T-helper 22 cell (primary cell): ENCODE measurements around the gene CFLAR.
"Not testable (repeated sequence)": the region's sequence is repeated elsewhere in the genome, so short reads cannot be mapped to it uniquely, and the experiment has no call there.

Experiments used
- DNase-seq: peaks from one replicate; pipeline ENCODE4 v3.0.0-alpha.2; 2020; ENCODE audit warnings: low read depth

The CFLAR gene

DNA sequence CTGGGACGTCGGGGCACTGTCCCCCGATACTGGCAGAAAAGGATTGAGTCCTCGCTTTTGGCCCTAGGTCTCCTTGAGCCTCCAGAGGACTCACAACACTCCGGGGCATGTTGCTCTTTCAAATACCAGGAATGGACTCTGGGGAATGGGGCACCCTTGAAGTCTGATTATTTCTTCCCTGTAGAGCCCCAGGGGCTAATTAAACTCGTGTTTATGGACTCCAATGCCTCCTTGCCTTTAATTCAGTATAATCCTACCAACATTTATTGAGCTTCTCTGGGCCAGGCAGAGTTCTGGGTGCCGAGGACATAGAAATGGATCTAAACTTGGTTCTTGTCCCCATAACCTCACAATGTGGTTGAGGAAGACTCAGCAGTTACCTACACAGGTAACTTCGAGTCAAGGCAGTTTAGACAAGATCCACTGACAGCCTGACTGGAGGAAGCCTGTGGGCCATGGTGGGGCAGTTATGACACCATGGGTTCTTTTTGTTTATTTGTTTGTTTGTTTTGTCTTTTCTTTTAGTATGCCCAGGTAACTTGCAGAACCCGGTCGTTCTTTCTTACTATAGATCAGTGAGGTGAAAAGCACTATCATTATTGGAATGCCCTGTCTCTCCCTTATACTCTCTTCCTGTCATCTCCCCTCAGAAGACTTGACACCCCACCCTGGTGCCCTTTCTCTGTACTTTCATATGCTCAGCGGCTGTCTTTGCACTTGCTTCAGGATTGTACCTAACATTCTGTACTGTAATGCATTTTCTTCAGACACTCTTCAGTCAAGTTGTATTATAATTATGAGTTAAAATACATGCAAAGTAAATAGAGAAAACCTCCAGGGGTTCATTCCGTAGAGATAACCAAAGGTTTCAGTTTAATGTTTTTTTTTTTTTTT is 3.2 kb downstream of the CFLAR start:
- no peak for DNase-seq

DNA sequence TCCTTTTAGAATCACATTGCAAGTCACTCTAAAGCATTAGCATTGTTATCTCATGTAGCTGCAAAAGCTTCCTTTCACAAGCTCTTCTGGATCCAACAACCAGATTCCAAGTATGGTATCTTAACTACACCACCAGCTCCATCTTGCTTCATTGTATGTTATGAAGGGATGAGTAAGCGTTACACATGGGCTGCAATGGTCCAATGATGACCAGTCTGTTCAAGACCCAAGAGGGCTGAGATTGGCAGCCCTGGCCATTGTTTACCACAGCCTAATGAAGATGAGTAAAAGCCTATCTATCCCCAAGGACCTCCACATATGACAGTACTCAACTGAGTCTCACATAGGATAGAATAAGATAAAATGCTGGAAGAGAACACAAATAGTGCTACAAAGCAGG is 6.3 kb downstream of the CFLAR start:
- DNase-seq: no peak

GRCh38 chr2:201126308-201127151 is 10.6 kb downstream of the CFLAR start:
- DNase-seq: no peak

DNA sequence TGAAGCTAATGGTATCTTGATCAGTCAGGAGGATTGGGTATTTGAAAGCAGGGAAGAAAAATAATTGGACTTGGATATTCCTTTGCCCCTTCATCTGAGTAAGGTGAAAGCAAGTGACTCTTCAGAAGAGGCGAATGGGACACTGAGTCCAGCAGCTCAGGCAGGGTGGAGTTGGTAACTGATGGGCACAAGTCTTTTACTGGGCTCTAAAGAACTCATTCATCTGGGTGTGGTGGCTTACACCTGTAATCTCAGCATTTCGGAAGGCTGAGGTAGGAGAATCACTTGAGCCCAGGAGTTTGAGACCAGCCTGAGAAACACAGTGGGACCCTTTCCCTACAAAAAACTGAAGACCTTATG is 11.2 kb downstream of the CFLAR start:
- DNase-seq: no peak

GRCh38 chr2:201127570-201127969 is 11.6 kb downstream of the CFLAR start:
- no peak for DNase-seq

DNA sequence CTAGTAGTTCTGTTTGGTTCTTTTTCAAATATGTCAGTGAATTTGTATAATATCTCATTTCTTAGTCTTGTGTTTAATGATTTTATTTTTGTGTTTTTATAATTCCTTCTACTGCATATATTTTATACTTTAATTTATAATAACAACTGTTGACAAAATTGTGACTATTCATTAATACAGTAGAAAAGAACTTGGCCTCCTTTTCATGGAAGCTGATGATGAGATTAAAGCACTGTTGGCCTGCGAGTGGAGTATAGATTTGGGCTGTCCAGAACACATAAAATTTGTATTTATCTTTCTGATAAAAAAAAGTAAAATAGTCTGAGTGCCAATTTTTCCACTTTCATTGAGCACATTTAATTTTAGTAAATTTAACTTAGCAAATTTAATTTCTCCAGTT is 12.1 kb downstream of the CFLAR start:
- DNase-seq: no peak

- DNase-seq: no peak
These were observed 13.1 kb downstream of the CFLAR start for GRCh38 chr2:201128933-201129505.

DNA sequence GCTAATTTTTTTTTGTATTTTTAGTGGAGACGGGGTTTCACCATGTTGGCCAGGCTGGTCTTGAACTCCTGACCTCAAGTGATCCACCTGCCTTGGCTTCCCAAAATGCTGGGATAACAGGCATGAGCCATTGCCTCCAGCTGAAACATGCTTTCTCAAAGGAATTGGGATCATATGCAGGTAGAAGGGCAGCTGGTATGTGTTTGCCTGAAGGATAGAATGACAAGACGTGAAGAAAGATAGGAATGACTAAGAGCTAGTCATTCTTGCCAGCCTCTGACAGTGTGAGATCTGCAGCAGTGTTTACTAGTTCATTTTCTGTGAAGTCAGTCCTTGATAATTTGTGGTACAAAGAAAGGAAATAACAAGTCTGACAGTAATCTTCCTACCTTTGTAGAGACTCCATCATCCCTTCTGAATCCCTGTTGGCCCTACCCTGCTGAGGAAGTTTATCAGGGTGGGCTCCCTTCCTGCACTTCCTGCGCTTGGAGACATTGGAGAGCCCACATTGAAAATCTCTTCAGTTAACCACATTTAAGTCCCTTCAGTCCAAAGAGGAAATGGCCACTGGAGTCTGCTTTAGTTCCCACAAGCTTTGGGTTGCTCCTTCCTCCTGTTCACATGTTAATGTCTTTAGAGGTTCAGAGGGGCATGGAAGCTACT is 14.7 kb downstream of the CFLAR start:
- peak; percentile 40 for DNase-seq

DNA sequence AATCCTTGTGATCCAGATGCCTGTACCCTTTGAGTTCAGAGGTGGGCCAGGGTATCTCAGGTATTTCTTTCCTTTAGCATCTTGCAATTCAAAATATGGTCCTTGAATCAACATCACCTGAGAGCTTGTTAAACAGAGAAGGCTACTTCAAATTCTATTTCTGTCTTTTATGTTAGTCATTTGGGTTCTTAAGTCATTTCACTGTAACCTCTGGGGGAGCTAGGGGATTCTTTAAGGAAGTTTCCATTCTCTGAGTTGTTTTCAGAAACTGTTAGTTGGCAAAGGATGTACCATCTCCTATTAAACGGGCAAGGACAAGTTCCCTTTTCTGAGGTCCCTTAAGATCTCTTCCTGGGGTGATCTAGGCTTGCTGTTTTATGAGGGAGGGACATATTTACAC is 16.6 kb downstream of the CFLAR start:
- DNase-seq: no peak

- DNase-seq: no peak
These were observed 19.4 kb downstream of the CFLAR start for GRCh38 chr2:201135386-201135785.

DNA sequence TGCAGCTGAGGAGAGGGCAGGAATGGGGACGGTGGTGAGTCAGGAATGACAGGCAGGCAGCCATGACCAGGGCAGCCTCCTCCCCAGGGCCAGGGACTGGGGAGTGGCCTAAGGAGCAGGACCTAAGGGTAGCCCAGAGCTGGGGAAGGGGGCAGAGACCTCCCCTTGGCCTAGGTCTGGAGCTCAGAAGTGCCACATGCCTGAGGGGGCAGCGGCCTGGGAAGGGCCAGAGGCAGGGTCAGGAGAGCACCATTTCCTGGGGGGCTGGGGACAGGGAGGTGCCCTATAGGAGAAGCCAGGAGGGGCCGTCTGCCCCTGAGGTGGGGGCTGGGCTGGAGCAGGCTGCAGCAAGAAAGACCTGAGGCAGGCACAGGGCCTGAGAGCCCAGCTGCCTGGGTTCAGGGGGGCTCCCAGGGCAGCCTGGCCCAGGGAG is 20.9 kb downstream of the CFLAR start:
- no peak for DNase-seq

- no peak for DNase-seq
These were observed 21.8 kb downstream of the CFLAR start for GRCh38 chr2:201137505-201138400.

- no peak for DNase-seq
These were observed 22.5 kb downstream of the CFLAR start for GRCh38 chr2:201138401-201138970.

DNA sequence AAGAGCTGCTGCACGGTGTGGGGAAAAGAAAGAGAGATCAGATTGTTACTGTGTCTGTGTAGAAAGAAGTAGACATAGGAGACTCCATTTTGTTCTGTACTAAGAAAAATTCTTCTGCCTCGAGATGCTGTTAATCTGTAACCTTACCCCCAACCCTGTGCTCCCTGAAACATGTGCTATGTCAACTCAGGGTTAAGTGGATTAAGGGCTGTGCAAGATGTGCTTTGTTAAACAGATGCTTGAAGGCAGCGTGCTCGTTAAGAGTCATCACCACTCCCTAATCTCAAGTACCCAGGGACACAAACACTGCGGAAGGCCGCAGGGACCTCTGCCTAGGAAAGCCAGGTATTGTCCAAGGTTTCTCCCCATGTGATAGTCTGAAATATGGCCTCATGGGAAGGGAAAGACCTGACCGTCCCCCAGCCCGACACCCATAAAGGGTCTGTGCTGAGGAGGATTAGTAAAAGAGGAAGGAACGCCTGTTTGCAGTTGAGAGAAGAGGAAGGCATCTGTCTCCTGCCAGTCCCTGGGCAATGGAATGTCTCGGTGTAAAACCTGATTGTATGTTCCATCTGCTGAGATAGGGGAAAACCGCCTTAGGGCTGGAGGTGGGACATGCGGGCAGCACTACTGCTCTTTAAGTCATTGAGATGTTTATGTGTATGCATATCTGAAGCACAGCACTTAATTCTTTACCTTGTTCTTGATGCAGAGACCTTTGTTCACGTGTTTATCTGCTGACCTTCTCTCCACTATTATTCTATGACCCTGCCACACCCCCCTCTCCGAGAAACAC is 23.2 kb downstream of the CFLAR start:
- not testable (repeated sequence) for DNase-seq

GRCh38 chr2:201139836-201140604 is 24.1 kb downstream of the CFLAR start:
- DNase-seq: no peak

DNA sequence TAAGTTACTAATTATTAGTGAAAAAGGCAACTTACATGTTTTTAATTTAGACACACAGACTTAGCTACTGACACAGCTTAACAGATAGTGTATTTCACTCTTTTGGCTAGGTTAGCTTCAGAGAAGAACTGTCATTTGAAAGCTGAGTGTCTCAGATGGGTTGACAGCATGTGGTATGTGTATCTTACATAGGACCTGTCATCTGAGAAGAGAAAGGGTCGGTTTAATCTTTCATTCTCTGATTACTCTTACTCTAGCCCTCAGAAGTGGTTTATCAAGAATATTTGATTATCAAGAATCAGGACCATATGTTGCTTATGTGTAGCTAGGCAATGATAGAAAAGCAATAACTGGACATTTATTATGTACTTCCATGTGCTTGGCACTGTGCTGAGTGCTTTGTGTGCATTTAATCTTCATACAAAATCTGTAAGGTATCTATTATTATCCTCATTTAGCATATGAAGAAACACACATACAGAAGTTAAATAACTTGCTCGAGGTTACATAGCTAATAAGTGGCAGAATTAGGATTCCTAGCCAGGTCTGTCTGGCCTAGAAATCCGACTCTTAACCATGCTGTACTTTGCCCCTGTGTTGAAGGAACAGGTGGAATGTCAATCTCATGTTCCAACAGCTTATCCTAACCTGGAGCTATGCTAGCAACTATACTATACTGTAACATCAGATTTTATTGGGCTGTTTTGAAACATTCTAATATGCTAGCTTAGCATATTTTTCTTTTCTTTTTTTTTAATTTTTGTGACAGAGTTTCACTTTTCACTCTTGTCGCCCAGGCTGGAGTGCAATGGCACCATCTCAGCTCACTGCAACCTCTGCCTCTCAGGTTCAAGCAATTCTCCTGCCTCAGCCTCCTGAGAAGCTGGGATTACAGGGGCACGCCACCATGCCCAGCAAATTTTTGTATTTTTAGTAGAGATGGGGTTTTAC is 28.4 kb downstream of the CFLAR start:
- no peak for DNase-seq

DNA sequence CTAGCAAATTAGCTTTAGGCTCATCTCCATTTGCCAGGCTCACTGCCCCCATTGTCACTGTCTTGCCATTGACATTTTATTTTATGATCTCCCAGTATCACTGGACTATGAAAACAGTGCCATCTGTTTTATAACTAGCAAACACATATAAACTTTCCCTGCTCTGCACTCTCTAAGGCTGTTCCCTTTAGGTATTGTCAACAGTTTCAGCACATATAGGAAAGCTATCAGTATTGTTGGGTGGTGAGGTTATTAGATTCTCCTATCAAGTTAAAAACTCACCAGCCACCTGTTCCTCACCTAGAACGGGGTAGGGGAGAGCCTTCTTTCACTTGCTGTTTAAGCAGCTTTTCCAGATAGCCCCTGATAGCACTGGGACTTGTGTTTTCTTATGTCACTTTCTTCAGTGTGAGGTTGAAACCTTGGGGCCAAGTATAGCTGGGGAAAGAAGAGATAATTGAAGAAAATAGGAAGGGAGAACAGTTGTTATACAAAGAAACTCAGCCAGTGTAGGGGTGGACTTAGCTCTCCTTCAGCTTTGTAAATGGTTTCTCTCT is 32.5 kb downstream of the CFLAR start:
- DNase-seq: no peak
